Esophagus squamous epithelium (tissue), 5 donors: Measurements from ENCODE around the gene UBA5. TPM values are rescaled to one million over a fixed set of nuclear protein-coding genes. Genes with fewer than 3 reads are reported as not detected.

Experiments used
- DNase-seq: peaks from one replicate; lab custom pipeline; 2025; lab: John Stamatoyannopoulos, UW
- H3K27ac ChIP-seq, 4 donors: fragments of 200-600 bp; sonication (generic); one replicate each; pipeline ENCODE4 v1.5.1; 2016 to 2019; ENCODE audit warnings: mild to moderate bottlenecking in 1 of 4
- H3K27me3 ChIP-seq, 4 donors: fragments of 200-600 bp; sonication (generic); 1 replicate in 3 of 4; 2 replicates in 1 of 4; pipeline versions ENCODE4 v1.5.1 to v1.6.0; 2017 to 2021; ENCODE audit warnings: antibody characterized with exemption in 1 of 4
- H3K36me3 ChIP-seq, 3 donors: fragments of 200-600 bp; sonication (generic); one replicate each; pipeline ENCODE4 v1.5.1; 2016 to 2019
- H3K4me1 ChIP-seq, 3 donors: fragments of 200-600 bp; sonication (generic); one replicate each; pipeline ENCODE4 v1.5.1; 2017 to 2019
- H3K4me3 ChIP-seq, 4 donors: fragments of 200-600 bp; sonication (generic); 1 replicate in 3 of 4; 2 replicates in 1 of 4; pipeline ENCODE4 v1.5.1; 2016 to 2019; ENCODE audit warnings: mild to moderate bottlenecking in 2 of 4, moderate library complexity in 1 of 4
- H3K9me3 ChIP-seq, 3 donors: fragments of 200-600 bp; sonication (generic); one replicate each; pipeline ENCODE4 v1.5.1; 2016 to 2019
- CTCF ChIP-seq, 6 experiments: fragments of 450-650 bp in 4 of 6; fragments of 200-600 bp in 2 of 6; sonication (generic) in 2 of 6; IDR thresholded peaks; one replicate each; pipeline ENCODE4 v1.5.1; 2016 to 2019; ENCODE audit warnings: antibody characterized with exemption in 6 of 6, mild to moderate bottlenecking in 4 of 6, moderate library complexity in 4 of 6
- POLR2A ChIP-seq, 4 donors: fragments of 450-650 bp; IDR thresholded peaks; one replicate each; pipeline ENCODE4 v1.6.1; 2017; ENCODE audit warnings: antibody characterized with exemption in 4 of 4, mild to moderate bottlenecking in 4 of 4, moderate library complexity in 3 of 4
- WGBS, 2 donors: methylation state at CpG; one replicate each; pipeline ENCODE4 v1.1.5; 2018; 5-methylcytosine and 5-hydroxymethylcytosine counted together
- intact Hi-C: fragments of 100-400 bp; cut with DNase I; formaldehyde crosslinking; loops from one replicate; pipeline ENCODE4 v1.15.0; 2022
- total RNA-seq, 4 donors: library from RNA; depleted of rRNA; stranded (reverse); fragments of >200 nt; gene quantifications; one replicate each; pipeline ENCODE4 v1.1.0, GENCODE V29; 2016
- donor health status: DM: yes; HTN: yes; CAD: no.

UBA5 gene
- total RNA-seq, 4 donors from 2014 or later: 22.1 to 36.1 (median 31.7) TPM

GRCh38 chr3:132645058-132645457 is 15.1 kb upstream of the UBA5 start:
- no peak overlapping the region for H3K4me3 ChIP-seq
- 78 to 100% methylated on average over 1 of the region's 1 CpG for WGBS, 2 donors
- H3K36me3 ChIP-seq: peaks cover 0 to 20% (median 0%) of the 10 kb centered on the region in 3 donors
- no peak overlapping the region for H3K27ac ChIP-seq
- TF ChIP-seq CTCF (IDR thresholded peaks at IDR 0.05) (no peak), POLR2A (IDR thresholded peaks at IDR 0.05) (no peak)
- no peak for DNase-seq
- no peaks in the 10 kb centered on the region for H3K27me3 ChIP-seq
- no peaks in the 10 kb centered on the region for H3K9me3 ChIP-seq
- intact Hi-C loops: no loop called here
- no peaks in the 10 kb centered on the region for H3K4me1 ChIP-seq

GRCh38 chr3:132650153-132650552 is 10.0 kb upstream of the UBA5 start:
- no peak for TF ChIP-seq POLR2A (IDR thresholded peaks at IDR 0.05)
- Histone ChIP-seq H3K36me3 (no peaks in the 10 kb centered on the region), H3K9me3 (no peaks in the 10 kb centered on the region), H3K27ac (no peak overlapping the region), H3K4me3 (no peak overlapping the region), H3K27me3 (no peaks in the 10 kb centered on the region), H3K4me1 (peaks cover 0 to 6% (median 0%) of the 10 kb centered on the region in 3 donors)
- intact Hi-C loops: no loop called here
- 80 to 86% methylated on average over 1 of the region's 1 CpG for WGBS, 2 donors
- no peak for DNase-seq

GRCh38 chr3:132652640-132653270 is 7.4 kb upstream of the UBA5 start:
- no peak overlapping the region for H3K4me3 ChIP-seq
- peaks cover 0 to 15% (median 0%) of the 10 kb centered on the region in 3 donors for H3K4me1 ChIP-seq
- no peaks in the 10 kb centered on the region for H3K27me3 ChIP-seq
- no peak for TF ChIP-seq CTCF (IDR thresholded peaks at IDR 0.05)
- TF ChIP-seq POLR2A (IDR thresholded peaks at IDR 0.05): no peak
- no peak overlapping the region for H3K27ac ChIP-seq
- no peaks in the 10 kb centered on the region for H3K36me3 ChIP-seq
- no peak for DNase-seq
- no peaks in the 10 kb centered on the region for H3K9me3 ChIP-seq
- WGBS, 2 donors: 67 to 81% methylated on average over 1 of the region's 1 CpG
- intact Hi-C loops: no loop called here

GRCh38 chr3:132654190-132654589 is 5.9 kb upstream of the UBA5 start:
- Histone ChIP-seq H3K4me1 (peaks cover 0 to 29% (median 10%) of the 10 kb centered on the region in 3 donors), H3K27ac (no peak overlapping the region), H3K36me3 (no peaks in the 10 kb centered on the region), H3K27me3 (no peaks in the 10 kb centered on the region), H3K9me3 (no peaks in the 10 kb centered on the region), H3K4me3 (no peak overlapping the region)
- TF ChIP-seq CTCF (IDR thresholded peaks at IDR 0.05) (no peak), POLR2A (IDR thresholded peaks at IDR 0.05) (no peak)
- WGBS, 2 donors: 98 to 100% methylated on average over 2 of the region's 2 CpGs
- intact Hi-C loops: no loop called here
- no peak for DNase-seq

GRCh38 chr3:132654721-132655120 is 5.4 kb upstream of the UBA5 start:
- no peaks in the 10 kb centered on the region for H3K9me3 ChIP-seq
- H3K27ac ChIP-seq: no peak overlapping the region
- no peak overlapping the region for H3K4me3 ChIP-seq
- DNase-seq: no peak
- peaks cover 0 to 33% (median 10%) of the 10 kb centered on the region in 3 donors for H3K4me1 ChIP-seq
- no peak for TF ChIP-seq CTCF (IDR thresholded peaks at IDR 0.05)
- no peak for TF ChIP-seq POLR2A (IDR thresholded peaks at IDR 0.05)
- WGBS, 2 donors: 78 to 91% methylated on average over 5 of the region's 5 CpGs
- H3K36me3 ChIP-seq: no peaks in the 10 kb centered on the region
- intact Hi-C loops: no loop called here
- H3K27me3 ChIP-seq: no peaks in the 10 kb centered on the region
